Measurements from ENCODE around the gene DNAJC1. TPM values are rescaled to one million over a fixed set of nuclear protein-coding genes. Genes with fewer than 3 reads are reported as not detected.

DNAJC1 gene
- total RNA-seq, 2 donors from 2014 or later = 16.1 to 20.8 TPM

- DNase-seq = no peak
- intact Hi-C loops (cut with DNase I) = loop anchor here in 1 of 2 donors (10.0 kb wide), 2 partner anchors 199 to 969 kb away; partner anchors contain the start of gene EBLN1
Observed at GRCh38 chr10:22016046-22016705, 12.6 kb upstream of the DNAJC1 start.

GRCh38 chr10:22010973-22011408, 7.5 kb upstream of the DNAJC1 start:
- ATAC-seq (no peak), DNase-seq (no peak)
- intact Hi-C loops (cut with DNase I) = loop anchor here in 1 of 2 donors (10.0 kb wide), 2 partner anchors 204 to 974 kb away; partner anchors contain the start of gene EBLN1

More at GRCh38 chr10:22016046-22016705, 12.6 kb upstream of the DNAJC1 start:
- no peak for ATAC-seq

GRCh38 chr10:22010539-22010938, 7.0 kb upstream of the DNAJC1 start:
- intact Hi-C loops (cut with DNase I) = loop anchor here in 1 of 2 donors (10.0 kb wide), 2 partner anchors 204 to 974 kb away; partner anchors contain the start of gene EBLN1
- no peak for DNase-seq

GRCh38 chr10:22006379-22006884, 2.9 kb upstream of the DNAJC1 start:
- DNase-seq (no peak), ATAC-seq (no peak)
- intact Hi-C loops (cut with DNase I) = loop anchor here in 1 of 2 donors (2.0 to 10.0 kb wide), 2 partner anchors 222 to 308 kb away; partner anchors contain the start of gene COMMD3

More at GRCh38 chr10:22010539-22010938, 7.0 kb upstream of the DNAJC1 start:
- ATAC-seq = no peak

GRCh38 chr10:22005763-22006162, 2.2 kb upstream of the DNAJC1 start:
- DNase-seq = no peak

GRCh38 chr10:22003964-22004281, 393 bp upstream of the DNAJC1 start:
- intact Hi-C loops (cut with DNase I) = loop anchor here in 1 of 2 donors (5.0 to 10.0 kb wide), 3 partner anchors 311 to 983 kb away; partner anchors contain the start of gene COMMD3
- no peak for DNase-seq
- ATAC-seq = no peak

More at GRCh38 chr10:22005763-22006162, 2.2 kb upstream of the DNAJC1 start:
- ATAC-seq = no peak
- intact Hi-C loops (cut with DNase I) = loop anchor here in 1 of 2 donors (2.0 to 10.0 kb wide), 2 partner anchors 223 to 309 kb away; partner anchors contain the start of gene COMMD3

GRCh38 chr10:22002591-22003176, 846 bp downstream of the DNAJC1 start:
- intact Hi-C loops (cut with DNase I) = loop anchor here in 1 of 2 donors (5.0 to 10.0 kb wide), 3 partner anchors 312 to 985 kb away; partner anchors contain the start of gene COMMD3

GRCh38 chr10:21995557-21995956, 8.0 kb downstream of the DNAJC1 start:
- no peak for DNase-seq
- intact Hi-C loops (cut with DNase I) = no loop called here
- no peak for ATAC-seq

More at GRCh38 chr10:22002591-22003176, 846 bp downstream of the DNAJC1 start:
- ATAC-seq (peak; percentile 27 to 30), DNase-seq (no peak)

GRCh38 chr10:21993360-21994001, 10.0 kb downstream of the DNAJC1 start:
- no peak for ATAC-seq
- intact Hi-C loops (cut with DNase I) = no loop called here
- DNase-seq = no peak

- no peak for ATAC-seq
- intact Hi-C loops (cut with DNase I) = no loop called here
Observed at GRCh38 chr10:21991785-21992184, 11.7 kb downstream of the DNAJC1 start.

GRCh38 chr10:21990449-21990848, 13.1 kb downstream of the DNAJC1 start:
- intact Hi-C loops (cut with DNase I) = no loop called here
- DNase-seq = no peak
- no peak for ATAC-seq

More at GRCh38 chr10:21991785-21992184, 11.7 kb downstream of the DNAJC1 start:
- DNase-seq = no peak

GRCh38 chr10:21989453-21990154, 13.9 kb downstream of the DNAJC1 start:
- DNase-seq (peak; percentile 76), ATAC-seq (peak; percentile 84 to 87)
- intact Hi-C loops (cut with DNase I) = no loop called here

- ATAC-seq (no peak), DNase-seq (no peak)
- intact Hi-C loops (cut with DNase I) = no loop called here
Observed at GRCh38 chr10:21985541-21985940, 18.0 kb downstream of the DNAJC1 start.

- DNase-seq = no peak
- ATAC-seq = no peak
- intact Hi-C loops (cut with DNase I) = no loop called here
Observed at GRCh38 chr10:21981118-21981517, 22.4 kb downstream of the DNAJC1 start.

- intact Hi-C loops (cut with DNase I) = no loop called here
- ATAC-seq (no peak), DNase-seq (no peak)
Observed at GRCh38 chr10:21980691-21981090, 22.8 kb downstream of the DNAJC1 start.

- DNase-seq = no peak
- no peak for ATAC-seq
- intact Hi-C loops (cut with DNase I) = no loop called here
Observed at GRCh38 chr10:21978191-21978862, 25.2 kb downstream of the DNAJC1 start.

GRCh38 chr10:21976739-21977138, 26.8 kb downstream of the DNAJC1 start:
- ATAC-seq = no peak
- intact Hi-C loops (cut with DNase I) = no loop called here

GRCh38 chr10:21976280-21976679, 27.2 kb downstream of the DNAJC1 start:
- ATAC-seq (no peak), DNase-seq (no peak)
- intact Hi-C loops (cut with DNase I) = no loop called here

More at GRCh38 chr10:21976739-21977138, 26.8 kb downstream of the DNAJC1 start:
- no peak for DNase-seq
